ENCODE measurements around the gene PIM2. TPM values are rescaled to one million over a fixed set of nuclear protein-coding genes. Genes with fewer than 3 reads are reported as not detected.

PIM2 gene
- total RNA-seq, 1 donor from 2014 or later: 3.3 TPM

DNA sequence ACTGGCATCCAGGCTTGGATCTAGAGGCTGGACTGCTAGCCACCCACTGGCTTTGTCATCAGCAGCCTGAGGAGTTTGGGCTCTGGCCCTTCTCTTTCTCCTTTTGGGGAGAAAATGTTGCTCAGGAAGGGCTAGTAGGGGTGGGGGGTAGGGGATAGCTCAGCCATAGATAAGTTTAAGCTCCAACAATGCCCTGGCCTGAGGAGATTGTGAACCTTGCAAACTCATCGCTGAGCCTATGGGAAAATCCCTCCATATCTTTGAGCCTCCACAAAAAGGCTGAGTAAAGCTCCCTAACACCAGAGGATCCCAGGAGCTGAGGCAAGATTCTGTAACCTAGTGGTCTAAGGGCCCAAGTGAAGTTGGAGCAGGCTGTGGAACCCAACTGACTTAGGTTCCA lies 29.8 kb upstream of the PIM2 start:
- H3K4me1 ChIP-seq: peaks cover 25% of the 10 kb centered on the region
- no peaks in the 10 kb centered on the region for H3K9me3 ChIP-seq (replicated peaks)
- no peak for DNase-seq
- intact Hi-C loops (cut with micrococcal nuclease): no loop called here
- TF ChIP-seq, protein P1, sequence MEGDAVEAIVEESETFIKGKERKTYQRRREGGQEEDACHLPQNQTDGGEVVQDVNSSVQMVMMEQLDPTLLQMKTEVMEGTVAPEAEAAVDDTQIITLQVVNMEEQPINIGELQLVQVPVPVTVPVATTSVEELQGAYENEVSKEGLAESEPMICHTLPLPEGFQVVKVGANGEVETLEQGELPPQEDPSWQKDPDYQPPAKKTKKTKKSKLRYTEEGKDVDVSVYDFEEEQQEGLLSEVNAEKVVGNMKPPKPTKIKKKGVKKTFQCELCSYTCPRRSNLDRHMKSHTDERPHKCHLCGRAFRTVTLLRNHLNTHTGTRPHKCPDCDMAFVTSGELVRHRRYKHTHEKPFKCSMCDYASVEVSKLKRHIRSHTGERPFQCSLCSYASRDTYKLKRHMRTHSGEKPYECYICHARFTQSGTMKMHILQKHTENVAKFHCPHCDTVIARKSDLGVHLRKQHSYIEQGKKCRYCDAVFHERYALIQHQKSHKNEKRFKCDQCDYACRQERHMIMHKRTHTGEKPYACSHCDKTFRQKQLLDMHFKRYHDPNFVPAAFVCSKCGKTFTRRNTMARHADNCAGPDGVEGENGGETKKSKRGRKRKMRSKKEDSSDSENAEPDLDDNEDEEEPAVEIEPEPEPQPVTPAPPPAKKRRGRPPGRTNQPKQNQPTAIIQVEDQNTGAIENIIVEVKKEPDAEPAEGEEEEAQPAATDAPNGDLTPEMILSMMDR (IDR thresholded peaks at IDR 0.05; ENCODE audit: borderline replicate concordance): no peak
- no peaks in the 10 kb centered on the region for H3K36me3 ChIP-seq
- H3K27me3 ChIP-seq (ENCODE audit: low read depth): no peaks in the 10 kb centered on the region
- H3K27ac ChIP-seq (replicated peaks): no peak overlapping the region
- H3K4me3 ChIP-seq: no peak overlapping the region

DNA sequence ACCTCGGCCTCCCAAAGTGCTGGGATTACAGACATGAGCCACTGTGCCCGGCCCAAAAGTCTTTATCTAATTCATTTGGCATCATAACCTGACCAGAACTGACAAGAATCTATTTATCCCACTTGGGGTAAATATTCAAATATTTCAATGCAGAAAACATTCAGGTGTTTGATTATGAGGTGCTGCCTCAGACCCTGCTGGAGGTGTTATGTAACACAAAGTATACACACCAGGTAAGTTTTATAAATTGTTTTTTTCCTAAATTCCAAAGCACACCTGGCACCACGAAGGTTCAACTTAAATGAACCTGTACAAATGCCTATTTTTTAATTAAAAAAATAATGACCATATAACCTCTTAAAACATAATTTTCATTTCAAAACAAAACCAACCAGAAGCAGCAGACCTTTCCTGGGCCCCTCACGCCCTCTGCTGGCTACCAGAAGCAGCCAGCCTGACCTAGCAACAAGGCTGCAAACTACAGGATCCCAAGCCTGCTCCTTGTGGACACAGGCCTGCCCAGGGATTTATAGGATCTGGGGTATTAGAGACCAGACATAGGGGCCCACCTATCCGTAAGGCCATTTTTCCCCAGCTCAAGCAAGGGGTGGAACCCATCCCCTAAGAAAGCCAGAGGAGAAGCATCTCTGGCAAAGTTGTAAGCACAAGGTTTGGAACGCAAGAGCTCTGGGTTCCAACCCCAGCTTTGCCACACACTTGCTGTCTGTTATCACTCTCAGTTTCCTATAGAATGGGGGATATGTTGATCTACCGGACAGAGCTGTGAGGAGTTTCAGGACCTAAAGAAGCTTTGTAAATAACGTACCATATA lies 26.9 kb upstream of the PIM2 start:
- H3K4me3 ChIP-seq: no peak overlapping the region
- DNase-seq: peak; percentile 22
- no peaks in the 10 kb centered on the region for H3K27me3 ChIP-seq (ENCODE audit: low read depth)
- intact Hi-C loops (cut with micrococcal nuclease): no loop called here
- no peaks in the 10 kb centered on the region for H3K9me3 ChIP-seq (replicated peaks)
- no peaks in the 10 kb centered on the region for H3K36me3 ChIP-seq
- no peak overlapping the region for H3K27ac ChIP-seq (replicated peaks)
- peaks cover 20% of the 10 kb centered on the region for H3K4me1 ChIP-seq
- TF ChIP-seq, protein P1 (IDR thresholded peaks at IDR 0.05; ENCODE audit: borderline replicate concordance): peak; percentile 71

DNA sequence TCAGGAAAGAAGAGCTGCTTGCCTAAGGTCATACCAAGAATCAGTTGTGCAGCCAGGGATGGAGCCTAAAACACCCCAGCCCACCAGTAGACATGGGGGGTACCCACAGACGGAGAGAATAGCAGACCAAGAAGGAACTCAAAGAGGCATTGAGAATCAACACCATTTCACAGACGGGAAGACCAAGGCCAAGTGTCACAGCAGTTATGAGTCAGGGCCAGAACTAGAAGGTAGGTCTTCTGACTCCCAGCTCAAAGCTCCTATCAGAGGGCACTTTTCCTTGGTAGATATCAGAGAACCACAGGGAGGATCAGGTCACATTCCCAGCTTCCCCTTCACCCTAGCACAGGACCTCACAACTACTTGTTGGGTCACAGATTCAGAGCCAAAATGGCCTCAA lies 24.1 kb upstream of the PIM2 start:
- Histone ChIP-seq H3K4me1 (peaks cover 40% of the 10 kb centered on the region), H3K27me3 (ENCODE audit: low read depth) (no peaks in the 10 kb centered on the region), H3K36me3 (no peaks in the 10 kb centered on the region), H3K4me3 (no peak overlapping the region), H3K9me3 (replicated peaks) (no peaks in the 10 kb centered on the region), H3K27ac (replicated peaks) (no peak overlapping the region)
- no peak for DNase-seq
- intact Hi-C loops (cut with micrococcal nuclease): no loop called here
- TF ChIP-seq, protein P1 (IDR thresholded peaks at IDR 0.05; ENCODE audit: borderline replicate concordance): no peak

DNA sequence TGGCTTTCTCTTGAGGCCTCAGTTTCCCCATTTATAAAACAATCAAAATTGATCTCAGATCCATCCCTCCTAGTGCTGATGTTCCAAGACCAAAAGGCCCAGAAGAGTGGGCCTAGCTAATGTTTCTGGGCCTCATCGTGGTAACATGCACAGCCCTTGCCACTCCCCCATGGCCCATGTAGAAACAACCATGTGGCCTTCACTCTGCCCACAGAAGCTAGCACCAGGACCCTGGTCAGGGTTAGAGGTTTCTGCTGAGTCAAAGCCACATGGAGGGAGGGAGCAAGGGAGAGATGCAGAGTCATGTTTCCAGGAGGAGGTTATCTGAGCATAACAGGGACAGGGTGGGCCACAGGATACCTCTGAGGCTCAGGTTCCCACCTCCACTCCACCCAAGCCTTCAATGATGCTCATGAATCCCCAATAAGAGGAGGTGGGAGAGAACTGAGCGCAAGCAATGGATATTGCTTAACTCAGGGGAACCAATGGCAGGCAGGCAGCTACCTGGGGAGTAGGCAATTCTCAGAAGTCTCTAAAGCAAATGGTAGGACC lies 21.7 kb upstream of the PIM2 start:
- H3K9me3 ChIP-seq (replicated peaks): no peaks in the 10 kb centered on the region
- H3K4me1 ChIP-seq: peaks cover 43% of the 10 kb centered on the region
- no peak overlapping the region for H3K27ac ChIP-seq (replicated peaks)
- H3K4me3 ChIP-seq: no peak overlapping the region
- intact Hi-C loops (cut with micrococcal nuclease): no loop called here
- TF ChIP-seq, protein P1 (IDR thresholded peaks at IDR 0.05; ENCODE audit: borderline replicate concordance): no peak
- no peaks in the 10 kb centered on the region for H3K36me3 ChIP-seq
- no peak for DNase-seq
- H3K27me3 ChIP-seq (ENCODE audit: low read depth): no peaks in the 10 kb centered on the region

DNA sequence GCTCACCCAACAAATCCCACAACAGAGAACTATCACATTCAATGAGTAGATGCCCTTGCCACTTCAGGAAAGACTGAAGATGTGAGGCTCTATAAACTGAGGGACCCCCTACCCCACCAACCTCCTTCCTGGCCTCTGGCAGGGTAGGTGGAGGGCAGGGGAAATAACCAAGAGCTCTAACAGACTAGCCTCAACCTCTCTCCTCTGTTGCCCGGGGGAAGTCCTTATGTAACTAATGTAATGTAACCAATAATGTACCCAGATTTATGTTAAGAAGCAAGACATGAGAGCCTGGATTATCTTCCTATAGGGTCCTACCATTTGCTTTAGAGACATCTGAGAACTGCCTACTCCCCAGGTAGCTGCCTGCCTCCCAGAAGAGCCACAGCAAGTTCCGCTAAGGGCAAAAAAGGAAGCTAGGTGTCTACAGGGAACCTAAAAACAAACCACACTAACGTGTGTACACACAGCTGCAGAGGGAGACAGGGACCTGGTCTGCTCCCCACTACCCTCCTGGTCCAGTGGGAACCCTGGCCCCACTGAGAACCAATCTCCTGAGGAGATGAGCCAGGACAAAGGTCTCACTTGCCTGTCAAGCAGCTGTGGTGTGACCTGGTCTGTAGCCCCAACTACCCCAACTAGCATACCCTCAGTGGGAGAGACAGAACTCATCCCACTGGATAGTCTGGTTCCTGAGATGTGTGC lies 20.9 kb upstream of the PIM2 start:
- H3K4me1 ChIP-seq: peaks cover 42% of the 10 kb centered on the region
- intact Hi-C loops (cut with micrococcal nuclease): no loop called here
- no peaks in the 10 kb centered on the region for H3K9me3 ChIP-seq (replicated peaks)
- no peak overlapping the region for H3K27ac ChIP-seq (replicated peaks)
- no peak overlapping the region for H3K4me3 ChIP-seq
- DNase-seq: no peak
- H3K36me3 ChIP-seq: no peaks in the 10 kb centered on the region
- no peaks in the 10 kb centered on the region for H3K27me3 ChIP-seq (ENCODE audit: low read depth)
- TF ChIP-seq, protein P1 (IDR thresholded peaks at IDR 0.05; ENCODE audit: borderline replicate concordance): no peak

Data from left ventricle myocardium inferior (tissue), 1 donor.